Measurements from ENCODE around the gene COL5A1.

The COL5A1 gene

DNA sequence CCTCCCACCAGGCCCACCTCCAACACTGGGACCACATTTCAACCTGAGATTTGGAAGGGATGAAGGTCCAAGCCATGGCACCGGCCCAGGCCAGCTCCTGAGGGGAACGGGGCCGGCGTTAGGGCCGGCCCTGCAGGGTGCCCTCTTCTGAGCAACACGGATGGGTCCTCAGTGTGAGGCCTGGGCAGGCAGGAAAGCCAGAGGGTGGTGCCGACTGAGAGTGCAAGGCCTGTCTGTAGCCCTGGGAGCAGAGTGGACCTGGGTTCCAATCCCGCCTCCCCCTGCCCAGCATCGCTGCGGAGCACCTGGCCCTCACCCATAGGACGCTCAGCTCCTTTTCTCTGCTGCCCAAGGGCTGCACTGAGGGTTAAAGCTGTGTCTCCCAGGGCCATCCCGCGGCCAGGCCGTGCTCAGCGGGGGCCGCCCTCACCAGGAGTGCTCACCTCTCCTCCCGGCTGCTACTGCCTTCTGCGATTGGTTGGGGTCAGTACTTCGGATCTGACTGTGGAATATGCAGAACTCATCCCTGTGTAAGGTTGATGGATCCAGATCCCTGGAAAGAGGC lies 194.9 kb downstream of the COL5A1 start:
- Histone ChIP-seq H3K9me3 (ENCODE audit: insufficient read depth, low read length) (no peaks in the 10 kb centered on the region), H3K27ac (ENCODE audit: low read length) (no peak overlapping the region), H2AFZ (ENCODE audit: low read depth, low read length) (no peak overlapping the region), H3K9ac (ENCODE audit: low read length) (no peak overlapping the region), H3K4me3 (ENCODE audit: low read length) (no peak overlapping the region), H3K79me2 (ENCODE audit: low read length) (no peaks in the 10 kb centered on the region), H3K4me2 (ENCODE audit: low read length) (no peak overlapping the region), H3K4me1 (ENCODE audit: low read length) (no peaks in the 10 kb centered on the region), H3K27me3 (ENCODE audit: low read depth, low read length) (no peaks in the 10 kb centered on the region), H3K36me3 (replicated peaks; ENCODE audit: low read depth, low read length) (no peaks in the 10 kb centered on the region), H4K20me1 (ENCODE audit: insufficient read depth, low read length) (no peaks in the 10 kb centered on the region)
- no peak for TF ChIP-seq EZH2phosphoT487 (IDR thresholded peaks at IDR 0.05; ENCODE audit: low read depth)
- TF ChIP-seq, protein P1, sequence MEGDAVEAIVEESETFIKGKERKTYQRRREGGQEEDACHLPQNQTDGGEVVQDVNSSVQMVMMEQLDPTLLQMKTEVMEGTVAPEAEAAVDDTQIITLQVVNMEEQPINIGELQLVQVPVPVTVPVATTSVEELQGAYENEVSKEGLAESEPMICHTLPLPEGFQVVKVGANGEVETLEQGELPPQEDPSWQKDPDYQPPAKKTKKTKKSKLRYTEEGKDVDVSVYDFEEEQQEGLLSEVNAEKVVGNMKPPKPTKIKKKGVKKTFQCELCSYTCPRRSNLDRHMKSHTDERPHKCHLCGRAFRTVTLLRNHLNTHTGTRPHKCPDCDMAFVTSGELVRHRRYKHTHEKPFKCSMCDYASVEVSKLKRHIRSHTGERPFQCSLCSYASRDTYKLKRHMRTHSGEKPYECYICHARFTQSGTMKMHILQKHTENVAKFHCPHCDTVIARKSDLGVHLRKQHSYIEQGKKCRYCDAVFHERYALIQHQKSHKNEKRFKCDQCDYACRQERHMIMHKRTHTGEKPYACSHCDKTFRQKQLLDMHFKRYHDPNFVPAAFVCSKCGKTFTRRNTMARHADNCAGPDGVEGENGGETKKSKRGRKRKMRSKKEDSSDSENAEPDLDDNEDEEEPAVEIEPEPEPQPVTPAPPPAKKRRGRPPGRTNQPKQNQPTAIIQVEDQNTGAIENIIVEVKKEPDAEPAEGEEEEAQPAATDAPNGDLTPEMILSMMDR (IDR thresholded peaks at IDR 0.05; ENCODE audit: low read depth, low read length): no peak

DNA sequence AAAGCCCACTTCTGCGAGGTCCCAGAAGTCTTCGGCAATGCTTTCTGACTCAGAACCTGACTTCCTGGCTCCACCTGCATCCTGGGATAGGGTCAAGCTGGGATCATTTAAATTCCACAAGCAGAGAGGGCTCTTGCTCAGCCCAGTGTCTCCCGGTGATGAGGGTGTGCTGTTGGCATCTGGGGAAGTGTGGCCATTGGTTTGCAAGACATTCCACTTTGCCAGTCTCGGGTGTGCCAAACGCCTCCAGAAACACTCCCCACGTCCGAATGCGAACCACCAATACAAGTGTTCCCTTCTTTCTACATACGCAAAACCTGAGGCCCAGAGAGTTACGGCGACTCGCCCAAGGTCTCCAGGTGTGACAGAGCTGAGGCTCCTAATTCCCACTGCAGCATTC lies 195.9 kb downstream of the COL5A1 start:
- Histone ChIP-seq H3K79me2 (ENCODE audit: low read length) (no peaks in the 10 kb centered on the region), H3K4me3 (ENCODE audit: low read length) (no peak overlapping the region), H2AFZ (ENCODE audit: low read depth, low read length) (no peak overlapping the region), H3K9me3 (ENCODE audit: insufficient read depth, low read length) (no peaks in the 10 kb centered on the region), H3K36me3 (replicated peaks; ENCODE audit: low read depth, low read length) (no peaks in the 10 kb centered on the region), H3K27ac (ENCODE audit: low read length) (no peak overlapping the region), H4K20me1 (ENCODE audit: insufficient read depth, low read length) (no peaks in the 10 kb centered on the region), H3K9ac (ENCODE audit: low read length) (no peak overlapping the region), H3K27me3 (ENCODE audit: low read depth, low read length) (no peaks in the 10 kb centered on the region), H3K4me1 (ENCODE audit: low read length) (no peaks in the 10 kb centered on the region), H3K4me2 (ENCODE audit: low read length) (no peak overlapping the region)
- TF ChIP-seq, protein P1 (IDR thresholded peaks at IDR 0.05; ENCODE audit: low read depth, low read length): no peak
- no peak for TF ChIP-seq EZH2phosphoT487 (IDR thresholded peaks at IDR 0.05; ENCODE audit: low read depth)

DNA sequence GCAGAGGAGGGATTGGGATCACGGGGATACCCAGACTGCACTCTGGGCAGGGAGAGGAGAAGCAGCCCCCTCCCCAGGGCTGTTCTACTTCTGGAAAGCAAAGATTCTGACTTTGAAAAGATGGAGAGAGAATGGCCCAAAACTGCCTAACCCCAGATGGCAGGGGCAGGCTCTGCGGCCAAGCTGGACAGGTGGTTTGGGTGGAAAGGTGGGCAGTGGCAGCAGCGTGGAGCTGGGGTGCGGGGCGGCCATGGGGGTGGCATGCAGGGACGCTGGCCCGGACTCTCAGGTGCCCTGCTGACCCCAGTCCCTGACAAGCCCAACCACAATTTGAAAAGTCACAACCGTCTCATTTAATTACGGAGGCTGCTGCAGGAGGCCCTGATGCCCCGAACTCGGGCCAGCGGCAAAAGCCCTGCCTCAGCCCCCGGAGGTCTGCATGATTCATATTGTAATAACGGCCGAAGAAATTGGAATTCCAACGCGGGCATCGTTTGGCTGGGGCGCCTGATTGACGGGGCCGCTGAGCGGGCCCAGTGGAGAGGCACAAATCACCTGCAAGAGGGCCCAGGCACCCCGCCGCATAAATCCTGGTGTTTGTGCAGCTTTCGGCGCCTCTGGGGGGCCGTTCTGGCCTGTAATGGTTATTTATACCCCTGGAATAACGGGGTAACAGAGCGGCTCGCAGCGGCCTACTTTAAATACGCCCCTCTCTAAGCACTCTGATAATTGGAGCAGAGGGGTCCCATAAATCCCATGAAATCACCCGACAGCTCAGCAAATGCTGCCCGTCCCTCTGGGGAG lies 197.2 kb downstream of the COL5A1 start:
- Histone ChIP-seq H3K27ac (ENCODE audit: low read length) (no peak overlapping the region), H3K4me3 (ENCODE audit: low read length) (no peak overlapping the region), H3K4me1 (ENCODE audit: low read length) (no peaks in the 10 kb centered on the region), H3K9ac (ENCODE audit: low read length) (no peak overlapping the region), H3K9me3 (ENCODE audit: insufficient read depth, low read length) (no peaks in the 10 kb centered on the region), H4K20me1 (ENCODE audit: insufficient read depth, low read length) (no peaks in the 10 kb centered on the region), H3K27me3 (ENCODE audit: low read depth, low read length) (no peaks in the 10 kb centered on the region), H3K79me2 (ENCODE audit: low read length) (no peaks in the 10 kb centered on the region), H3K4me2 (ENCODE audit: low read length) (no peak overlapping the region), H3K36me3 (replicated peaks; ENCODE audit: low read depth, low read length) (no peaks in the 10 kb centered on the region), H2AFZ (ENCODE audit: low read depth, low read length) (no peak overlapping the region)
- TF ChIP-seq, protein P1 (IDR thresholded peaks at IDR 0.05; ENCODE audit: low read depth, low read length): no peak
- no peak for TF ChIP-seq EZH2phosphoT487 (IDR thresholded peaks at IDR 0.05; ENCODE audit: low read depth)

DNA sequence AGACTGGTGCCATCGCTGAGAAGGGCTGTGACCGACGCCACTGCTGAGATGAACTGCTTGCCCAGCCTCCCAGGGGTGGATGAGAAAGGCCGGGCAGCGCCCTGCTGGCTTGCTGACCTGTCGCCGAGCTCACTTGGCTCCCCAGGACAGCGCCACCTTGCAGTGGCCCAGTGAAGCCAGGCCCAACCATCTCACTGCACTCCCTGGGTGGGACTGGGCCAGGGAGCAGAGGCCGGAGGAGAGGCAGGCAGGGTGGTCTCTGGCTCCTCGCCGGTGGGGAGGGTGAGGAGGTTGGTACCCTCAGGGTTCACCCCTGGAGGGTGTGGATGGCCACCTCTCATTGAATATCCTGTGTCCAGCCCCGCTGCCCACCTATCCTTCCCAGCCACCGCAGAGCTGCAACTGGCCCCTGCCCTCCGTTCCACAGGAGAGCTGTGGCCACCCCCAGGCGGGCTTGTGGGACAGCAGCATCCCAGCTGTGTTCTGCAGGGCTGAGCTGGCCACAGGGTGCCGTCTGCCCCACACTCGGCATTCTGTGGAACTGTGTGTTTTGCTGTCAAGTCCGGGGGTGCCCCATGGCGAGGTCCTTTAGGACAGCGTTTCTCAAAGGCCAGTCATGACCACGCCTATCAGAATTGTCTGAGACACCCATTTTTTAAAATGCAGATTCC lies 198.0 kb downstream of the COL5A1 start:
- H3K9me3 ChIP-seq (ENCODE audit: insufficient read depth, low read length): no peaks in the 10 kb centered on the region
- H3K4me1 ChIP-seq (ENCODE audit: low read length): no peaks in the 10 kb centered on the region
- H4K20me1 ChIP-seq (ENCODE audit: insufficient read depth, low read length): no peaks in the 10 kb centered on the region
- H3K79me2 ChIP-seq (ENCODE audit: low read length): no peaks in the 10 kb centered on the region
- no peaks in the 10 kb centered on the region for H3K27me3 ChIP-seq (ENCODE audit: low read depth, low read length)
- no peak overlapping the region for H3K4me3 ChIP-seq (ENCODE audit: low read length)
- TF ChIP-seq, protein P1 (IDR thresholded peaks at IDR 0.05; ENCODE audit: low read depth, low read length): peak; percentile 21
- no peak for TF ChIP-seq EZH2phosphoT487 (IDR thresholded peaks at IDR 0.05; ENCODE audit: low read depth)
- H3K9ac ChIP-seq (ENCODE audit: low read length): no peak overlapping the region
- no peak overlapping the region for H3K4me2 ChIP-seq (ENCODE audit: low read length)
- no peak overlapping the region for H2AFZ ChIP-seq (ENCODE audit: low read depth, low read length)
- no peaks in the 10 kb centered on the region for H3K36me3 ChIP-seq (replicated peaks; ENCODE audit: low read depth, low read length)
- no peak overlapping the region for H3K27ac ChIP-seq (ENCODE audit: low read length)
